Activated T-cell treated with anti-CD3 and anti-CD28 coated beads, Interleukin-2, amount 50 U/mL, for 4 hours (primary cell): Measurements from ENCODE around the gene WRNIP1. TPM values are rescaled to one million over a fixed set of nuclear protein-coding genes. Genes with fewer than 3 reads are reported as not detected.

Experiments used
- ATAC-seq, 2 donors: fragments of 200-7000 bp; cut with Tn5 transposase; one replicate each; pipeline ENCODE4 v1.10.0; 2021
- DNase-seq: peaks from one replicate; pipeline ENCODE4 v3.0.0-alpha.2; 2020
- H3K27me3 Mint-ChIP-seq: one replicate; pipeline ENCODE4 v1.8.0; 2021; ENCODE audit warnings: low read depth, mixed read lengths
- H3K36me3 Mint-ChIP-seq: one replicate; pipeline ENCODE4 v1.8.0; 2022; ENCODE audit warnings: mixed read lengths; ENCODE audit not compliant: insufficient read depth
- H3K4me1 Mint-ChIP-seq: one replicate; pipeline ENCODE4 v1.8.0; 2021; ENCODE audit warnings: low read depth, mixed read lengths
- H3K4me3 Mint-ChIP-seq: one replicate; pipeline ENCODE4 v1.8.0; 2021; ENCODE audit warnings: mild to moderate bottlenecking, moderate library complexity, mixed read lengths
- H3K9me3 Mint-ChIP-seq: one replicate; pipeline ENCODE4 v1.8.0; 2021; ENCODE audit warnings: mixed read lengths
- total RNA-seq, 3 donors: library from RNA; stranded (reverse); gene quantifications; one replicate each; pipeline ENCODE4 v1.2.1, GENCODE V29; 2021

WRNIP1 gene
- total RNA-seq, 3 donors from 2014 or later: 44.1 to 52.1 (median 49.0) TPM

- no peaks in the 10 kb centered on the region for H3K27me3 Mint-ChIP-seq
- DNase-seq (no peak), ATAC-seq (no peak)
- no peaks in the 10 kb centered on the region for H3K9me3 Mint-ChIP-seq
- H3K36me3 Mint-ChIP-seq: peaks cover 3% of the 10 kb centered on the region
- H3K4me3 Mint-ChIP-seq: no peak overlapping the region
- peaks cover 2% of the 10 kb centered on the region for H3K4me1 Mint-ChIP-seq
Measured at GRCh38 chr6:2807342-2808090, 42.3 kb downstream of the WRNIP1 start.

- DNase-seq (no peak), ATAC-seq (no peak)
- H3K4me3 Mint-ChIP-seq: no peak overlapping the region
- peaks cover 3% of the 10 kb centered on the region for H3K36me3 Mint-ChIP-seq
- no peaks in the 10 kb centered on the region for H3K27me3 Mint-ChIP-seq
- no peaks in the 10 kb centered on the region for H3K9me3 Mint-ChIP-seq
- H3K4me1 Mint-ChIP-seq: peaks cover 2% of the 10 kb centered on the region
Measured at GRCh38 chr6:2809015-2809414, 43.8 kb downstream of the WRNIP1 start.

- Mint-ChIP-seq H3K4me1 (peaks cover 2% of the 10 kb centered on the region), H3K4me3 (no peak overlapping the region), H3K9me3 (peaks cover under 1% of the 10 kb centered on the region), H3K36me3 (peaks cover 3% of the 10 kb centered on the region), H3K27me3 (no peaks in the 10 kb centered on the region)
- ATAC-seq (peak; percentile 23 to 52), DNase-seq (no peak)
Measured at GRCh38 chr6:2810092-2810671, 45.0 kb downstream of the WRNIP1 start.

GRCh38 chr6:2812695-2813094 is 47.5 kb downstream of the WRNIP1 start:
- Mint-ChIP-seq H3K36me3 (peaks cover 5% of the 10 kb centered on the region), H3K9me3 (peaks cover 18% of the 10 kb centered on the region), H3K4me1 (peaks cover 10% of the 10 kb centered on the region), H3K27me3 (no peaks in the 10 kb centered on the region), H3K4me3 (no peak overlapping the region)
- DNase-seq (no peak), ATAC-seq (no peak)

- peaks cover 18% of the 10 kb centered on the region for H3K9me3 Mint-ChIP-seq
- no peaks in the 10 kb centered on the region for H3K27me3 Mint-ChIP-seq
Measured at GRCh38 chr6:2816158-2816557, 51.0 kb downstream of the WRNIP1 start.

GRCh38 chr6:2817903-2818443 is 52.8 kb downstream of the WRNIP1 start:
- H3K4me3 Mint-ChIP-seq: no peak overlapping the region

More at GRCh38 chr6:2816158-2816557, 51.0 kb downstream of the WRNIP1 start:
- DNase-seq (no peak), ATAC-seq (no peak)
- Mint-ChIP-seq H3K4me3 (no peak overlapping the region), H3K4me1 (peaks cover 15% of the 10 kb centered on the region), H3K36me3 (peaks cover 5% of the 10 kb centered on the region)

GRCh38 chr6:2818593-2818992 is 53.4 kb downstream of the WRNIP1 start:
- ATAC-seq (no peak), DNase-seq (no peak)
- no peak overlapping the region for H3K4me3 Mint-ChIP-seq
- no peaks in the 10 kb centered on the region for H3K27me3 Mint-ChIP-seq
- peaks cover 18% of the 10 kb centered on the region for H3K9me3 Mint-ChIP-seq
- H3K36me3 Mint-ChIP-seq: peaks cover 5% of the 10 kb centered on the region
- peaks cover 15% of the 10 kb centered on the region for H3K4me1 Mint-ChIP-seq

More at GRCh38 chr6:2817903-2818443, 52.8 kb downstream of the WRNIP1 start:
- peaks cover 18% of the 10 kb centered on the region for H3K9me3 Mint-ChIP-seq
- DNase-seq (no peak), ATAC-seq (peak in 1 of 2 donors; percentile 34)
- peaks cover 15% of the 10 kb centered on the region for H3K4me1 Mint-ChIP-seq
- H3K36me3 Mint-ChIP-seq: peaks cover 5% of the 10 kb centered on the region
- H3K27me3 Mint-ChIP-seq: no peaks in the 10 kb centered on the region

- H3K9me3 Mint-ChIP-seq: peaks cover 18% of the 10 kb centered on the region
- DNase-seq (no peak), ATAC-seq (no peak)
- no peaks in the 10 kb centered on the region for H3K27me3 Mint-ChIP-seq
- H3K4me3 Mint-ChIP-seq: no peak overlapping the region
- peaks cover 5% of the 10 kb centered on the region for H3K36me3 Mint-ChIP-seq
- H3K4me1 Mint-ChIP-seq: peaks cover 15% of the 10 kb centered on the region
Measured at GRCh38 chr6:2819115-2819514, 53.9 kb downstream of the WRNIP1 start.

GRCh38 chr6:2819978-2820377 is 54.8 kb downstream of the WRNIP1 start:
- Mint-ChIP-seq H3K36me3 (peaks cover 5% of the 10 kb centered on the region), H3K27me3 (no peaks in the 10 kb centered on the region), H3K4me1 (peaks cover 15% of the 10 kb centered on the region), H3K4me3 (no peak overlapping the region), H3K9me3 (peaks cover 18% of the 10 kb centered on the region)
- no peak for ATAC-seq
- no peak for DNase-seq

GRCh38 chr6:2820415-2820814 is 55.2 kb downstream of the WRNIP1 start:
- H3K9me3 Mint-ChIP-seq: peaks cover 15% of the 10 kb centered on the region
- H3K4me3 Mint-ChIP-seq: no peak overlapping the region
- ATAC-seq: no peak

GRCh38 chr6:2821554-2821953 is 56.4 kb downstream of the WRNIP1 start:
- peaks cover 5% of the 10 kb centered on the region for H3K9me3 Mint-ChIP-seq
- no peak overlapping the region for H3K4me3 Mint-ChIP-seq

More at GRCh38 chr6:2820415-2820814, 55.2 kb downstream of the WRNIP1 start:
- Mint-ChIP-seq H3K27me3 (no peaks in the 10 kb centered on the region), H3K36me3 (peaks cover 5% of the 10 kb centered on the region), H3K4me1 (peaks cover 15% of the 10 kb centered on the region)
- no peak for DNase-seq

GRCh38 chr6:2823104-2823850 is 58.1 kb downstream of the WRNIP1 start:
- DNase-seq (no peak), ATAC-seq (no peak)
- Mint-ChIP-seq H3K4me3 (no peak overlapping the region), H3K4me1 (peaks cover 6% of the 10 kb centered on the region), H3K36me3 (no peaks in the 10 kb centered on the region), H3K9me3 (no peaks in the 10 kb centered on the region), H3K27me3 (no peaks in the 10 kb centered on the region)

More at GRCh38 chr6:2821554-2821953, 56.4 kb downstream of the WRNIP1 start:
- Mint-ChIP-seq H3K4me1 (peaks cover 15% of the 10 kb centered on the region), H3K27me3 (no peaks in the 10 kb centered on the region), H3K36me3 (no peaks in the 10 kb centered on the region)
- no peak for ATAC-seq
- DNase-seq: no peak

GRCh38 chr6:2826131-2826530 is 60.9 kb downstream of the WRNIP1 start:
- peaks cover 2% of the 10 kb centered on the region for H3K4me1 Mint-ChIP-seq
- peaks cover 3% of the 10 kb centered on the region for H3K36me3 Mint-ChIP-seq
- H3K4me3 Mint-ChIP-seq: no peak overlapping the region
- DNase-seq: no peak
- H3K9me3 Mint-ChIP-seq: no peaks in the 10 kb centered on the region
- ATAC-seq: no peak
- no peaks in the 10 kb centered on the region for H3K27me3 Mint-ChIP-seq

- Mint-ChIP-seq H3K27me3 (no peaks in the 10 kb centered on the region), H3K4me1 (peaks cover 2% of the 10 kb centered on the region), H3K36me3 (peaks cover 6% of the 10 kb centered on the region), H3K4me3 (no peak overlapping the region), H3K9me3 (no peaks in the 10 kb centered on the region)
- DNase-seq (no peak), ATAC-seq (no peak)
Measured at GRCh38 chr6:2827142-2827541, 61.9 kb downstream of the WRNIP1 start.
